NCI-H146 treated with DMSO at 0.1 percent for 48 hours (cell line): ENCODE measurements around the gene TOX3.

Experiments used
- DNase-seq: peaks from one replicate; lab custom pipeline; 2025; ENCODE audit not compliant: unreplicated experiment; lab: John Stamatoyannopoulos, UW

TOX3 gene

DNA sequence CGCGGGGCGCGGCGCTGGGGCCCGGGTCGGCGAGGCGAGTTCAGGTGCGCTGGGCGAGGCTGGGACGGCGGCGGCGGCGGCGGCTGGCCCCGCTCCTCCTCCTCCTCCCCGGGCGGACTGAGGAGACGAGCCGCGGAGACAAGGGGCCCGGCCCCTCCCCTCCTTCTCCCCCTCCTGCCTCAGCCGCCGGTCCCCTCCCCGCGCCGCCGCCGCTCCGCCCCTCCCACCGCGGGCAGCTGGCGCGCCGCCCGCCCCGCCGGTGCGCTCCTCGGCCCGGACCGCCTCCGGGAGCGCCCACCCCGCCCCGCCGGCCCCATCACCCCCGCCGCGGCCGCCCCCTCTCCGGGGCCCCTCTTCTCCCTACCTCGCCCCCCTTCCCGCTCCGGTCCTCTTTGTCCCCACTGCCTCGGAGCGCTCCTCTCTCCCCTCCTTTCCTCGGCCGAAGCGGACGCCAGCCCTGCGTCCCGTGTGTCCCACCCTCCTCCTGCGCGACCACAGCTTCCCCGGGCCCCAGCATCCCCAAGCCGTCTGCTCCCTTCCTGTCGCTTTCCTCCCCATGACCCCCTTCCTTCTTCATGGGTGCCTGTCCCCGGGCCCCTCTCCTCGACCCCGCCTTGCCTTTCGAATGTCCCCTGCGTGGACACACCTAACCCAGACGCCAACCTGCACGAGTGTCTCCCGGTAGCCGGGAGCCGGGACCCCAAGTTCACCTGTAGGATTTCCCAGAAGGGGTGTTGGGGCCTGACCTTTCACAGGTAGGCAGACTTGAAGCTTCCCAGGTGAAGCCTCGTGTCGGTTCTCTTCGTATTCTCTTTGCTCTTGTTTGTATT lies at the start of gene TOX3:
TOX3 (minus strand) TSS at position 140 of the 830 bp plus-strand sequence. CDS start 420 bp downstream, outside the sequence.
- peak; percentile 39 for DNase-seq

DNA sequence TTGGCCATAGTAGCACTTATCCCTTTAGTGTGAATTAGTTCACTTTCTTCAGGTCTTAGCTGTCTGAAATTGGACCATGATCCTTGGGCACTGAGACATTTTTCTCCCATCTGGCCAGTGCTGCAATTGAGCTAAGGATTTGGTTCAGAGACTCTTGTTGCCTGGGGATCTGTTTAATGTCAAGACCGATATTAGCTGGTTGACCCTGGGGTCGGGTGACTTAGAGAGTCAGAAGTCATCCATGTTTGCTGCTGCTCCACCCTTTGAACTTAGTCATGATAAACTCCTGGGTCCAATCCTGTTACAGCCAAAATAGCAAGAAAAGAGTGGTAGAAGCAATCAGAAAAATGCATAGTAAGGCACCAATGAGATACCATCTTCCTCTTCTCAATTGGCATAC lies 45.8 kb upstream of the TOX3 start:
- no peak for DNase-seq

DNA sequence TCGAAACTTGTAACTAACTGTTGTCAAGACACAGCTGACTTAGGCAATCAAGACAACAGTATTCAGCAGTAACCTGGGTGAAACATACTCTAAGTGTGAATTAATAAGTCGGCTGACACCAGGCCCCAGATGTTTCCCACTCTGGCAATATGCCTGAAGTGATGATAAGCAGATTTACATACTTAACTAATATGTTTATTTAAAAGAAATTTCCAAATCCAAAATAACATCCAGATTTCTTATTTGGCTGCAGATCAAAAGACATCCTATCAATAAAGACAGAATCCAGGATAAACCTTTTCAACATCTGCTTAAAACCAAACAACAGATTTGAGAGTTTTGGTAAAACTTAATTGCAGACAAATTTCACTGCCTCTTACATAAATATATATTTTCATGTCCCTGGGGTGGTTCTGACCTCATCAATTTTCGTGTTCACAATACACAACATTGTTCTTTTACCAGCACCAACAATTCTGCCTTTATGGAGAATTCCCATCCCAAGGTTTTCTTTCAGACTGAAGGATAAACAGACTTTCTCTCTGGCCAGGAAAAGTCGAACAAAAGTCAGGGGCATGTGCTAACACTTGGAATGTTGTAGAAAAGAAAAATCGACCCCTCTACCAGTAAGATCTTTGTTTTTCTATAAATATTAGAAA lies 45.1 kb upstream of the TOX3 start:
- DNase-seq = no peak

DNA sequence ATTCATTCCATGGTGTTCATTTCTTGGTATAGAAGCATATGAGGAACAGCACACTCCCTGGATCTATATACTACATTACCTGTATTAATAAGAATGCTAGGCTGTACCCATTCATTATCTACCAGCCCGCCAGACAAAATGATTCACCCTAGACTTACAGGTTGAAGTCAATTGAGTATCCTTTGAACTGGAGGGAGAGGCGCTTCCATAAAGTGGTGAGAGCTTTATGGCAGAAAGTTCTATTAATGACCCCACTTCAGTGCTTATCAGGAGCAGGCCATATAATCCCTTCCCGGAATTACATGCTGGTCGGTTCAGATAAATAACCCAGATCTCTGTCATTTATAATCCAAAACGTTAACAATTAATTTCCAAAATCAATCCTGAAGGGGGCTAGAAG lies 44.5 kb upstream of the TOX3 start:
- no peak for DNase-seq

DNA sequence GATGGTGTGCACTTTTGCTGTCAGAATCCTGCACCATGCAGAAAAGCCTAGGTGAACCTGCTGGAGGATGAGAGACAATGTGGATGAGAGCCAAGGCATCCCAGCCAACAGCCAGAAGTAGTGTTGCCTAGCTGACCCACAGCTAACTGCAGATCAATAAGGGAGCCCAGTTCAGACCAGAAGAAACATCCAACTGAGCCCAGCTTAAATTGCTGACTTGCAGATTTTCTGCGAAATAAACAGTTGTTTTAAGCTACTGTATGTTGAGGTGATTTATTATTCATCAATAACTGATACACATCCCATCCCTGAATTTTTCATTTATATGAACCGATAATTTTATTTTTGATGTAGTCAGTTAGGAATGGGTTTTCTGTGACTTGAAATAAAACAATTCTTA lies 39.2 kb upstream of the TOX3 start:
- no peak for DNase-seq

DNA sequence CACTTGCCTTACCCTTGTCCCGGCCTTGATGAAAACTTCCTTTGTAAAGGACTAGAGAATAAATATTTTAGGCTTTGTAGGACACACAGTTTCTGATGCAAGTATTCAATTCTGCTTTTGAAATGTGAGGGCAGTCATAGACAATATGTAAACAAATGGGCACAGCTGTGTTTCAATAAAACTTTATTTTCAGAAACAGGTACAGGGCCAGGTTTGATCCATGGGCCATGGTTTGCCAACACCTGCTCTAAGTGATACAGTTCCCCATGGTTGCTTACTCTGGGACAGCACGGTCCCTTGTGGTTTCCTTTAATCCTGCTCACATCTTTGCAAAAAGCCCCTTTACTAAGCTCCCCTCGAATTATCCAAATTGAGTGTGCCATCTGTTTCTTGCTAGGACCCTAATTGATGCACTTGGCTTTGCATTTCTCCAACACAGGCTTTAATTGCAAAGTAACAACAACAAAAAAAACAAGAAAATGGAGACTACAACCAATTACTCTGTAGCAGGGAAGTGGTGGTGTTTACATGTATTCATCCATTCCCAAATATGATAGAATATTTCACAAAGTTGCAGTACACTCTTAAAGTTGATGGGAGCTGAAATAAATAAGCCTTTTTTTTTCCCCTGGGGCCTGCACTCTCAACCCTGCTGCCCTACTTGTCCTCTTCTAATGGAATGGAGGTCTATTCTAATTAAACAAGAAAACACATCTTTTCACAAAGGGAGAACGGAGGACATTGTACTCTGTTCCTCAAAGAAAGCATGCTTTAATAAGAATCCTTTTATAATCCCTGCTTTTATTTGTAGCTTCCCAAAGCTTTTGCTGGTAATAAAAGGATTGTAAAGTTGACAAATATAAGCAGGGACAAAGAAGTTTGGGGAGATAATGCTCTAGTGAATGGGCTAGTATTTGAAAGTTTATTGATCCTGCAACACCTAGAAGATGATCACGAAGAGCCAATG lies 37.7 kb upstream of the TOX3 start:
- DNase-seq = no peak

DNA sequence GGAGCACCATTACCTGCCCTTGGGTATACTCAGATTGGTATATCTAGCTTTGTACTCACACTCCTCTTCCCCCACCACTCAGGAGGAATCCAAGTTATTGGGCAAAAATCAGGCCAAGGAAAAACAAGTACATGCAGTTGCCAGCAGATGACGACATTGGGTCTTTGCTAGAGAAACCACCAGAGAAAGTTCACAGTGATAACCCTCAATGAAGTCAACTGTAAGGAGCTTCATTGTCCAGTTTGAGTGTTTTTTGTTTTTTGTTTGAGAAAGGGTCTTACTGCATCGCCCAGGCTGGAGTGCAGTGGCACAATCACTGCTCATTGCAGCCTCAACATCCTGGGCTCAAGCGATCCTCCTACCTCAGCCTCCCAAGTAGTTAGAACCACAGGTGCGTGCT lies 34.6 kb upstream of the TOX3 start:
- DNase-seq = peak; percentile 9

DNA sequence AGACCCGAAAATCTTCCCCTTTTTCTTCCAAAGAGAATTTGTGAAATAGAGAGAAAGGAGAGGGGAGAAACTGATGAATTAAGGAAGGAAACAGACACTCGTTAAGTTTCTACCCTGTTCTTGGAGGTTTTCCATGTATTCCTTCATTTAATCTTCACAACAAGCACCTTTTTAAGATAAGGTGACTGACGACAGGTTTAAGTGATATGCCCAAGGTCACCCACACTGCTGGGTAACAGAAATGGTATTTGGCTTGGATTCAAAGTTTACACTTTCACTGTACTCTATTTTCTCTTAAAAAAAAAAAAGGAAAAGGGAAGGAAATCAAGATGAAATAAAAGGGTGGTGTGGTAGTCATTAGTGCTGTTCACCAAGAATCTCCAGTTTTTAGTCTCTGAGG lies 33.5 kb upstream of the TOX3 start:
- DNase-seq = no peak

DNA sequence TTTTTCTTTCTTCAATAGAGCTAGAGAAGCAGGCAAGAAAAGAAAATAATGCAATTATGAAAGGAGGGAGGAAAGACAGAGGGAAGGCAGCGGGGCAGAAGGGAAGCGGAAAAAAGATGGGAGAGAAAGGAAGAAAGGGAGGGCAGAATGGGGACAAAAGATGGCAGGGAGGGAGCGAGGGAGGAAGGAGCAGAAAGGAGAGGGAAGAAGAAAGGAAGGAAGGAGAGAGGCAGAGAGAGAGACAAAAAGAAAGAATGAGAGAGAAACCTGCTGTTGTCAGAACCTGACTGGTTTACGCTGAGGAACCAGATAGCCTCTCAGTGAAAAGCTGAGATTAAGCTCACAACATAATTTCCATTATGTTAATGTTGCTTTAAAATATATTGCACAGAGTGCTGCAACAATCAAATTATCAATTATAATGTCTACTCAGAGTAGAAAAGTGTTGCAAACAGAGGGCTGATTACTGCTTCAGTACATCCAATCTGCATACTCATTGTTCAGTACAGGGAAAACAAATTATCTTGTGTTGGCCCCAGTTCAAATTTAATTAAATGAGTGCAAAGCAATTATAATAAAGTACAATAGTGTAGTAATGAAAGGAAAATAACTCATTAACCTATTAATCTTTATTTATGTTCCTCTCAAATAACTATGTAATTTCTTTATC lies 32.0 kb upstream of the TOX3 start:
- no peak for DNase-seq

DNA sequence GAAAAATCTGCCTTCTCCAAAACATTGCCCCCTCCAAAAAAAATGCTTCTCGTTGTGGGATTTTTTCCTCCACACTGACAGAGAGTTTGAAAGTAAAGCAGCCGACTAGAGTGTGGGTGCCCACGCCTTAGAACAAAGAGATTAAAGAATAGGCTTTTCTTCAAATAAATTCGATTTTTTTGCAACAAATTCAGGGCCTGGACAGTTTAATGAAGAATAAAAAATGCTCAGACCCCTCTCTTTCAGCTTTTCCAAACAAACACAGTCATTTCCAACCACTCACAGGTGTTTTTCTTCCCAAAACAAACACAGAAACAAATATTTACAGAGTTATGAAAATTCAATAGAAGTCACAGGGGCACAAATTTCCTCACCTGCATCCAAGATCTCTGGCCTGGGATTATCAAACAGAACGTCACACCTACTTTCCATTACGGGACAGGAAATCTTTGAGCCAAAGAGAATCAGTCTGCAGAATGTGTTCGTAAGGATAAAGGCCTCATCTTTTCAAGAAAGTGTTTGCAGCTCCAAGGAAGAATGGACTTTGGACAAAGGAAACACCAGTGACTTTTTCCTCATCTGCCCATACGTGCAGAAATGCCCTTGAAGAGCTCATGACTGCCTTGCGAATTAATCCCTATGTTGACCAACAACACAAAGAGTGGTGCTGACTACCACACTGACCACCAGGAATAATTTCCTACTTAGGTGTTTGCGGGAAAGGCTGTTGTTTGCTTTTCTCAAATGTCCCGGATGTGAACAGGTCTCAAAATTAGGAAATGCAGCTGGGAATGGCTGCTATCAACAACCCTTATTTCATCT lies 31.3 kb upstream of the TOX3 start:
- peak; percentile 21 for DNase-seq

DNA sequence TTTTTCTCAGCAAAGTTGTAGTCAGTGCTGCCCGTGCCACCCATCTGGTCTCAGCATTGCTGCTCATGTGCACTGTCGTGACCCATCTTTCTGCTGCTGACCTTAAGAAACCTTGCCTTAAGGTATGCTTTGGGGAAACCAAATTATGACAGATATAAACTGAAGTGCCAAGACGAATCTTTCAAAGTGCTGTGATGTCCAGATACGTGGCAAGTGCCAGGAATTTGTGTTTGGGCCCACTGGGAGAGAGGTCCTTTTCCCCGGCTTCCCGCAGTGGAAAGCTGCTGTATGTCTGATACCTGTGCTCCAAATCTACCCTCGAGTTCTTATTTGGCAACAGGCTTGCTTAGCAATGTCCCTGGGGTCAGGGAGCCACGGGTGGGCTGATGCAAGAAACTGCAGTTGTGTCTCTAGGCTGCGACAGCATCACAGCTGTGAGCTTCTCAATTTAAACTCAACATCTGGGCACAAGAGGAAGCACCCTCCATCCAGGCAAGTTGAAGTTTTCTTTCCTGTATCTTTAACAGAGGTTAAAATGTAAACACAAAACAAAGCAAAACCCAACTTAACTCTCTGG lies 30.3 kb upstream of the TOX3 start:
- no peak for DNase-seq

DNA sequence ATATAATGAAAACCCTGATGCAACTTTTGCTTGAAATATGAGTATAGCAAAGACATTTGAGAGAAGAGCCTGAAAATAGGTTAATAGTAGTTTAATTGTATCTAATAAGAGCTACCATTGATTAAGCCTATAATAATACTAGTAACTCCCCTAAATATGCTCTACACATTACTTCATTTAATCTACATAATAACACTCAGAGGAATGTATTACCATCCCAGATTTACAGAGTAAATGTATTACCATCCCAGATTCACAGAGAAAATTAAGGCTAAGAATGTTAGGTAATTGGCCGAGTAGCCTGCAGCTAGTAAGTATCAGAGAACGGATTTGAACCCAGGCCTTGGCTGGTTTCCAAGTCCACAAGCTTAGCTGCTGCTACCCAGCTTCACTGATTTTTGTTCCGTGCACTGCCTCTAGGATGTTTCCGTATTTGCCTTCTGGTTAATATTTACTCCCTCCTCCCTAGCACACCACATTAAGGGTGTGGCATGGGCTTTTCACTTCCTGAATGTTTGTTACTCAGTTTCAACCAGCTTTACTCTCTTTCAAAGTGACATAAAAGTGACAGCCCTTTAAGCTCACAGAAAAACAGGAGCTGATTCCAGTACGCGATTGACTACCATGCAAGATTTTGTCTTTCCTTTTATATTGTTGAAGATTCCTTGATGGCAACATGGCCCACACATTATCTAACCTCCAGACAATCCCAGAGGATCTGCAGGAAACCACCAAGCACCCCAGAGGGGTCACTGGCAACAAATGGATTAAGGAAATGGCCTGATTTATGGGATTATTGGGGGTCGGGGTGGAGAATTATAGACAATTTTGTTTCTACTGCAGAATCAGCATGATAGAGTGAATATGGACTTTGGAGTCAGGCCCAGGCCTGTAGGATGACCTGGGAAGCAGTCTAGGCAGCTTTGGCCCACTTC lies 26.7 kb upstream of the TOX3 start:
- no peak for DNase-seq

DNA sequence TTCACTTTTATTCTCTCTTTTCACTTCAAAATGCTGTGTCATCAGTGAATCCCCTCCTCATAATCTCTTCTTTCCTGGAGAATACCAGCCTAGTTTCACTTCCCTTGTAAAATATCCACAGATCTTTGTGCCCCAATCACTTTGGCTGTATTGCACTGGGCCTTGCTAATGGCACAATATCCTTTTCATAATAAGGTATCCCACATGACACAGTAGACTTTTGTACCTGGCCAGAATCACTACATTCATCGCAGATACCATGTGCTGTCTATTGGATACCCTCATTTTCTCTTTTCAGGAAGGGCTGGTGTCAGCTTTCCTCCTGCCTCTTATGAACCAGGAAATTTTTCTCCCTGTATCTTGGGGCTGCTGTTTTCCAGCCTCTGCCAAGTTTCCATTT lies 25.7 kb upstream of the TOX3 start:
- no peak for DNase-seq

DNA sequence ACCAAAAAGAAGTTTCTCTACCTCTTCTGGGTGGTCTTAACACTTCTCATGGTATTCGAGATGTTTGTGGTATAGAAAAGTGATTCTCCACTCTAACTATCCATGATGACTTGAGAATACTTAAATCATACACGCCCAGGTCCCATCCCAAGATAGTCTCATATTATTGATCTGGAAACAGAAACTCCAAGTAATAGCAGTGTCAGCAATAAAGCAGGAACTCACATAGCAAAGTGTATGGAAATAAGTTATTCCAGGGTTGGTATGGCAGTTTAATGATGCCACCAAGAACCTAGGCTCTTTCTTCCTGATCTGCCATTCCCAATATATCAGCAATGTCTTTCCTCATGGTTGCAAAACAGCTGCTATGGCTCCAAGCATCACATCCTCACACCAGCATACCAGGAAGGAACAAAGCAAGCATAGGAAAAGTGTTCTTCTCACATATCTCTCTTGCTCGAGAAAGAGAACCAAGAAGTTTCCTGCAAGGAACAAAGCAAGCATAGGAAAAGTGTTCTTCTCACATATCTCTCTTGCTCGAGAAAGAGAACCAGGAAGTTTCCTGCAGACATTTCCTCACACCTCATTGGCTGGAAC lies 23.6 kb upstream of the TOX3 start:
- no peak for DNase-seq

DNA sequence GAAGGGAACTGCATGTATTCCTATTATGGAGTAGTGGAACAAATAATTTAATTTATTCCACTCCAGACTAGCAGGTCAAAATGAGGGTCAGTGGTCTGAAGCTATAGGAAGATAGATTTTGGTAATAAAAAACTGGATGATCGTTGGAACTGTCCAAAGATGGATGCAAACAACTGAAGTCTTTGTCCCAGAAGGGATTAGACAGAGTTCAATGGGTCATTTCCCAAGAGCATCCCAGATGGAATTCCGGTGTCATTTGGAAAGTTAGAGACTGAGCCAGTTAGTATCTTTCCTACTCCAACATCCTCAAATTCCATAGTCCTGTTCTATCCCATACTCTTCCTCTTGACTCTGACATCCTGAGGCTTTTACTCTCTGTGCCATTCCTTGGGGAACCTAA lies 22.8 kb upstream of the TOX3 start:
- no peak for DNase-seq

DNA sequence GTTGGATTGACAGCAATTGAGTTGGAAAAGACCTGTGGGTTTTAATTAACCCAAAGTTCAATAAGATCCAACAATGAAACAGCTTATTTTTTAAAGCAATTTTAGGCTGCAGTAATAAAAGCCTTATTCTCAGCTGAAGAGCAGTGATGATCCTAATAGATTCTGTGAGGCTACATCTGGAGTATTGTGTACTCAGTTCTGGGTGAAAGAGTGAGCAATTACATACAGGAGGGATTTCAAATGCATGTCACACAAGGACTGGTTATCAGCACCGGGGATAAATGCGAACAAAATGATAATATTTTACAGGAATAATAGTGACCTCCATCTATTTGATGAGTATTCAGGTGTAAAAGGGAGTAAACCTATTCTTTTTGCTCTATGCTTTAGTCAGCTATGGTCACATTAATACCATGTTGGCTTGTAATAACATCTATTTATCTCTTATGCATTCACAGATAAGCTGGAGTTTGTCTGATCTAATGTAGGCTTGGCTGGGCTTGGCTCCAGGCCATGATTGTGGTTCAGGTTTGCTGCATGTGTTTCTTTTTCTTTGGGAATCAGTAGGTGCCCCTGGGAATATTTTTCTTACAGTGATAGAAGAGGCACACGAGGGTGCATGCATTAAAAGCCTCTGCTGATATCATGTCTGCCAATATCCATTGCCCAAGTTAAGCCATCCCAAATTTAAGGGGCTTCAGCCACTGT lies 22.2 kb upstream of the TOX3 start:
- peak; percentile 88 for DNase-seq

DNA sequence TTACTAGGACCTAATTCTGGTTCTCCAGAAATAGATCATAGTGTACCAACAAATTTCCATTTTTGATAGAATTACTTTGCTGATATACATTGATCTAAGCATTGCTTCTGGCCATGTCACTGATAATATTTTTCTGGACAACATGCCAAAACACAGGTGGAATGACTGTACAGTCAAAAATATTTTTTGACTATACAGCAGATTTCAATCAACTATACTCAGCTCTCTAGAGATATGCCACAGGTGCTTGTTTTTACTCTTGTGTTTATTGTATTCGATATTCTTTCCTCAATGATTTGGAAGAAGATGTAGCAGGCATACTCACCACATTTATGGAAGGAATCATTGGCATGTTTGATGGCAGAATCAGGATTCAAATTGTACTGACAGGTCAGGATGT lies 21.6 kb upstream of the TOX3 start:
- DNase-seq = no peak

DNA sequence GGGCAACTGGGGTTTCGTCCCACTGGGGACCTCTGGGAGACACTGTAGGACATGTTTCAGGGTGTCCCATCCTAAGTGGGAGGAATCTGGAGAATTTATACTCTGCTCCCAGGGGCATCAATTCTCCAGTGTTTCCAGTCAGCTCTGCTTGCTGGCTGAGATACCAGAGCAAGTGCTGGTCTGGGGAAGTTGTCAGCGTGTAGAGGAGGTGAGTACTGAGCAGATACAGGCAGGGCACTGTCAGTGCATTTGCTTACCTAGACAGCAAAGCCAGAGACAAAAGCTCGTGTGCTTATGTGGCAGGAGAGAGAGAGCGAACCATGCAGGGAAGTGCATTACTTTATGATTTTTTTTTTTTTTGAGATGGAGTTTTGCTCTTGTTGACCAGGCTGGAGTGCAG lies 20.2 kb upstream of the TOX3 start:
- no peak for DNase-seq
